Progenitor cell of endocrine pancreas (in vitro differentiated cells): ENCODE measurements around the gene SERPIND1. TPM values are rescaled to one million over a fixed set of nuclear protein-coding genes. Genes with fewer than 3 reads are reported as not detected.
"Not testable (repeated sequence)": the region's sequence is repeated elsewhere in the genome, so short reads cannot be mapped to it uniquely, and the experiment has no call there.

Source experiments
- DNase-seq: peaks from one replicate; pipeline ENCODE4 v3.0.0; 2021; ENCODE audit warnings: low spot score; ENCODE audit not compliant: unreplicated experiment
- H3K27ac Mint-ChIP-seq: 2 replicates; pipeline ENCODE4 v1.8.0; 2021; ENCODE audit warnings: mild to moderate bottlenecking, moderate library complexity, mixed read lengths
- H3K27me3 Mint-ChIP-seq: 2 replicates; pipeline ENCODE4 v1.8.0; 2021; ENCODE audit warnings: mixed read lengths
- H3K36me3 Mint-ChIP-seq: 2 replicates; pipeline ENCODE4 v1.8.0; 2022; ENCODE audit warnings: mixed read lengths; ENCODE audit not compliant: insufficient read depth
- H3K4me1 Mint-ChIP-seq: 2 replicates; pipeline ENCODE4 v1.8.0; 2021; ENCODE audit warnings: low read depth, mixed read lengths
- H3K4me3 Mint-ChIP-seq: 2 replicates; pipeline ENCODE4 v1.8.0; 2021; ENCODE audit warnings: low read depth, mild to moderate bottlenecking, moderate library complexity, mixed read lengths
- H3K9me3 Mint-ChIP-seq: 2 replicates; pipeline ENCODE4 v1.8.0; 2021; ENCODE audit warnings: low read depth, mixed read lengths
- CTCF ChIP-seq: fragments of 200-600 bp; sonication (generic); IDR thresholded peaks from one replicate; pipeline ENCODE4 v1.5.0; 2021; ENCODE audit warnings: antibody characterized with exemption, mild to moderate bottlenecking; ENCODE audit not compliant: unreplicated experiment
- total RNA-seq: library from RNA; stranded (reverse); gene quantifications from 2 replicates; pipeline ENCODE4 v1.2.1, GENCODE V29; 2021

SERPIND1 gene
- total RNA-seq, 1 donor from 2014 or later = 0.74 TPM

- no peak overlapping the region for H3K4me3 Mint-ChIP-seq
- peaks cover 11% of the 10 kb centered on the region for H3K36me3 Mint-ChIP-seq
- no peaks in the 10 kb centered on the region for H3K4me1 Mint-ChIP-seq
- no peak for TF ChIP-seq CTCF
- no peak overlapping the region for H3K27ac Mint-ChIP-seq
- H3K9me3 Mint-ChIP-seq = no peaks in the 10 kb centered on the region
- no peaks in the 10 kb centered on the region for H3K27me3 Mint-ChIP-seq
- no peak for DNase-seq
Observed at GRCh38 chr22:20728523-20729190, 45.3 kb upstream of the SERPIND1 start.

- Mint-ChIP-seq H3K4me3 (no peak overlapping the region), H3K27me3 (no peaks in the 10 kb centered on the region), H3K9me3 (no peaks in the 10 kb centered on the region)
Observed at GRCh38 chr22:20729194-20729593, 44.7 kb upstream of the SERPIND1 start.

GRCh38 chr22:20732431-20732830 lies 41.5 kb upstream of the SERPIND1 start:
- not testable (repeated sequence) for H3K9me3 Mint-ChIP-seq, H3K36me3 Mint-ChIP-seq, H3K27me3 Mint-ChIP-seq, H3K4me3 Mint-ChIP-seq, DNase-seq, H3K27ac Mint-ChIP-seq, H3K4me1 Mint-ChIP-seq

More at GRCh38 chr22:20729194-20729593, 44.7 kb upstream of the SERPIND1 start:
- Mint-ChIP-seq H3K4me1 (no peaks in the 10 kb centered on the region), H3K36me3 (peaks cover 11% of the 10 kb centered on the region), H3K27ac (no peak overlapping the region)
- TF ChIP-seq CTCF = no peak
- DNase-seq = no peak

- not testable (repeated sequence) for H3K4me3 Mint-ChIP-seq, H3K27ac Mint-ChIP-seq, H3K27me3 Mint-ChIP-seq, H3K4me1 Mint-ChIP-seq, H3K9me3 Mint-ChIP-seq, DNase-seq
- peaks cover 11% of the 10 kb centered on the region for H3K36me3 Mint-ChIP-seq
Observed at GRCh38 chr22:20735356-20736162, 38.4 kb upstream of the SERPIND1 start.

GRCh38 chr22:20736891-20737290 lies 37.0 kb upstream of the SERPIND1 start:
- H3K27ac Mint-ChIP-seq, H3K4me3 Mint-ChIP-seq, H3K9me3 Mint-ChIP-seq, H3K4me1 Mint-ChIP-seq, H3K27me3 Mint-ChIP-seq, DNase-seq: not testable (repeated sequence)
- peaks cover 21% of the 10 kb centered on the region for H3K36me3 Mint-ChIP-seq

GRCh38 chr22:20738394-20739089 lies 35.4 kb upstream of the SERPIND1 start:
- Mint-ChIP-seq H3K36me3 (peaks cover 23% of the 10 kb centered on the region), H3K4me3 (no peak overlapping the region), H3K27me3 (no peaks in the 10 kb centered on the region), H3K4me1 (no peaks in the 10 kb centered on the region), H3K9me3 (peaks cover 9% of the 10 kb centered on the region), H3K27ac (no peak overlapping the region)
- no peak for DNase-seq
- TF ChIP-seq CTCF = no peak
